Iris pigment epithelial cell (primary cell): Measurements from ENCODE around the gene GALNS.
"Not testable (repeated sequence)": the region's sequence is repeated elsewhere in the genome, so short reads cannot be mapped to it uniquely, and the experiment has no call there.

Experiments
- DNase-seq: peaks from one replicate; pipeline ENCODE4 v3.0.0-alpha.2; 2011; ENCODE audit warnings: low read depth

The GALNS gene

DNA sequence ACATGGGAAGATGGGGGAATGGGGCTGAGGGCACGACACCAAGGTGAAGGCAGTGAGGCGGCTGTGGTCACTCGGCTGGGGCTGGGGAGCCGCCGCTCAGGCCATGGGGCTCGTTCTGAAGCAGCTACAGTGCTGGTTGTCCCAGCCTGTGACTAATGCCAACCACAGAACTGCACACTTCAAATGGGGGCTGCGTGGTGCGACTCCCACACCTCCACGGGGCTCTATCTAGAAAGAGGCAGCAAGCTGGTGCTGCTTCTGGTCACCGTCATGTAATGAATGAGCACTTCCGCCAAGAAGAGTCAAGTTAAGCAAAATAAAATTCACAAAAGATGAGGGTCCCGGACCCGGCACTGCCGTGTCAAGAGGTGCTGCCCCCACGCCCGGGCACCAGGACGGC, 20.0 kb downstream of the GALNS start:
- DNase-seq, result no peak

DNA sequence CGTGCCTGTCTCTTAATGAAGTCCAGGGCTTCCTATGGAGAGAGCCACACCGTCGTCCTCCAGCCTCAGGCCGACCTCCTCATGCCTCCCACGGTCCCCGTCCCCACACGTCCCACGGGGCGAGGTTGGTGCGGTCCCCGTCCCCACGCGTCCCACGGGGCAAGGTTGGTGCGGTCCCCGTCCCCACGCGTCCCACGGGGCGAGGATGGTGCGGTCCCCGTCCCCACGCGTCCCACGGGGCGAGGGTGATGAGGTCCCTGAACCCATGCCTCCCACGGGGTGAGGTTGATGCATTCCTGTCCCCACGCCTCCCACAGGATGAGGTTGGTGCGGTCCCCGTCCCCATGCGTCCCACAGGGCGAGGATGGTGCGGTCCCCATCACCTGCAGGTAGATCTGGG, 20.9 kb downstream of the GALNS start:
- DNase-seq, result no peak

DNA sequence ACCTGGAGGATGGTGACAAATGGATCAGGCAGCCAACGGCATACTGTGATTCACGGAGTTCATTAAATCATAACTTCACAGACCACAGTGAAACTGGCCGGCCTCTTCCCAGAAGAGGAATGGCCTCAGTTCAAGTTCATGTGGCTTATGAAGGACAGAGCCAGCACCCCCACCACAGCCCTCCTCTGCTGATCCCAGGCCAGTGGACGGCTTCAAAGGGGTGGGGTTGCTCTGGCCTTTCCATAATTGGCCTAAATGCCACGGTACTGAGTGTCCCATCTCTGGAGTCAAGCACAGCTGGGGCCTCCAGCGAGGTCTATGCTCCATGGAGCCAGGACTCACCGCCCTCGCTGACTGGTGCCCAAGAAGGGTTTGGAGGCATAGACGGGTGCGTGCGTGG, 21.4 kb downstream of the GALNS start:
- no peak for DNase-seq

DNA sequence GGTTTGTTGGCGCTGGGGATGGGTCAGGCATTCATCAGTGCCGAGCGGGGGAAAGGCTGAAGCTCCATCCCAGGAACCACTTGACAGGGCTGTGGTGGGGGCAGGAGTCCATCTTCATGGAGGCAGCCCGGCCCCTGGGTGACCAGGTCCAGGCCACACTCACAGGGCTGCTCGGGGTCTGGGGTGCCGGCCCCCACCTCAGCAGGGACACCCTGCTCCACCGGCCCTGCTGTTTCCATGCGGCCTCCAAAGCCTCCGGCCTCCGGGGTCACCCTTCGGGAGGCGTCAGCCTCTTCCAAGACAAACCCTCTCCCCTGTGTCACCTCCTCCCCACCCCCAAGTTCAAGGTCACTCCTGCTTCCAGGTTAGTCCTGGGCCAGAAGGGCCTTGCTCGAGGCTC, 22.1 kb downstream of the GALNS start:
- no peak for DNase-seq

DNA sequence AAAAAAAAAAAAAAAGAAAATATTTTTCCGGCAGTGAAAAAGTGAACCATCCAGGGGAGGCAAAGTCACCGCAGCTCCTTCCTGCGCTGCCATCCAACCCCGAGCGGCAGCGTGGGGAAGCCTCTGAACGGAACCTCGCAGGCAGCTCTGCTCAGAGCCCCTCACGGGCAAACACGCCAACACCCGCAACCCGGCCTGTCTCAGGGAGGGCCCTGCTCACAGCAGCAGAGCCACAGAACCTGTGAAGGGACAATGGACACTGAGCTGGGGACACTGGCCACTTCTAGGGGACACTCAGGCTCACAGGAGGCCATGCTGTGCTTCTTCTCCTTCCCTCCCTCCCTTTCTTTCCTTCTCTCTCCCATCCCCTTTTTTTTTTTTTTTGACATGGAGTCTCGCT, 23.7 kb downstream of the GALNS start:
- no peak for DNase-seq

DNA sequence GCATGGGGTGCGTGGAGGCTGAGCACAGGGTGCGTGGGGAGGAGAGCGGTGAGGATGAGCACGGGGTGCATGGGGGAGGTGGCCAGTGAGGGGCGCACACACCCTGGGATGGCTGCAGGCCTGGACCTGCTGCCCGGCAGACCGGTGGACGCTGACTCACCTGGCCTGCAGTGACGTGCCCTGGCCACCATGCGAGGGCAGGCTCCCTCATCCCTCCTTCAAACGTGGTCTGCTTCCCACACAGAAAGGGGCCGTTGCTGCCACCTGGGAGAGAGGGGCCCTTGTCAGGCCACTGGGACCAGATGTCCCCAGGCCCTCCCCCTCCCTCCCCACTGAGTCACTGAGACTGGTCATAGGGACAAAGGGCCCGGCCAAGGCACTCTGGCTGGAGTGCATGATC, 24.9 kb downstream of the GALNS start:
- no peak for DNase-seq

DNA sequence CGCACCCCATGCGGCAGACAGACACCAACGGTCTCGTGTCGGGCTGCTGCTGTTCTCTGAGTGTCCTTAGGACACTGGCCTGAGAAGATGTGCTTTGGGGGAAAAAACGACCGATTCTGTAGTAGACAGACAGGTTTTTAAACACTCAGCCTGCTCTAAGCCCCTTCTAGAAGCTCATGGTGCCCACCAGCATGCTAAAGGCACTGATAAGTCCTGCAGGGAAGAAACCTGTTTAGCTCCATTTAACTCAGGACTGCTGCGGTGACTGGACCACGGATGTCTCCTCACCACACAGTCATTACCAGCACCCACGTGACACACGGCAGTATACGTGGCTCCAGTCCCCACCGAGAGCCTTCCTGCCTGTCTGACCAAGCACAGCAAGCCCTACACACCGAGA, 26.0 kb downstream of the GALNS start:
- DNase-seq, result no peak

DNA sequence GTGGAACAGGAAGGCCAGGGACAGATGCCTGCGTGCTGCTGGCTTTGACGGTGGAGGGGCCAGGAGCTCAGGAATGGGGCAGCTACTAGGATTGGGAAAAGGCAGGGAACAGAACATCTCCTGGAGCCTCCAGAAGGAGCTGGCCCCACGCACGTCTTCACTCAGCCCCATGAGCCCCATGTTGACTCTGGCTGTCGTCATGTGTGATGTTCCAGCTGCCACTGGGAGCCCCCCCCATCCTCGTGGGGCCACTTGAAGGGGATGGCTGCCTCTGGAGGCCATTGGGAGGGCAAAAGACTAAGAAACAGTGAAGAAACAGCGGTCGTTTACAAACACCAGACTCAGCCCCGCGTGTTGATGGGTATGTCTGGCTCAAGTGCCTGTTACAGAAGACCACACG, 26.5 kb downstream of the GALNS start:
- no peak for DNase-seq

DNA sequence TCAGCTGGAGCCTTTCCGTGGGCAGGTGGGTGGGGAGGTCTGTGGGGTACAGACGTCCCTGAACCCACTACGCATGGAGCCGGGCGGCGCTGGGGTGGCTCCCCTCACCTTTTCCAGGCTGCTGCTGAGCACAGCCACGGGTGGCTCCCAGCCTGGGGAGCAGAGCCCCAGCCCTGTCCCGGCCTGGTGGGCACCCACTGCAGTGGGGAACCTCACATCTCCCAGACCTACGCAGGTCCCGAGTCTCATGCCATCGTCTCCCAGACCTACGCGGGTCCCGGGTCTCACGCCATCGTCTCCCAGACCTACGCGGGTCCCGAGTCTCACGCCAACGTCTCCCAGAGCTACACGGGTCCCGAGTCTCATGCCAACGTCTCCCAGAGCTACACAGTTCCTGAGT, 28.0 kb downstream of the GALNS start:
- DNase-seq, result no peak

DNA sequence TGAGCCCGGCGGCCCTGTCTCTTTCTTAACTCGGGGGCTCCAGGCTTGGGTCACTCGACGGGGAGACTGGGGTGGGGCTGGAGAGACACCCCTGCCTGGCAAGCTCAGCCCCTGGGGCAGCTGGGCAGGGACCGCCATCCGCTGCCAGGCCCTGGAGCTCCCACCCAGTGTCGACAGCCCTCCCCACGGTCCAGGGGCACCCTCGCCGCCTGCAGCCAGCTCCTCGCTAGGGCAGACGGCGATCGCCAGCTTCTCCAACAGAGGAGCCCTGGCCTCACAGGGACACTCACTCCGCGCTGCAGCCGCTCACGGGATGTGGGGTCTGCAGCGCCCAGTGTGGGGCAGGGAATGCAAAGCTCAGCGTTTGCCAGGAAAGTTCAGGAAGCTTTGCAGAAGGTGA, 29.0 kb downstream of the GALNS start:
- no peak for DNase-seq

DNA sequence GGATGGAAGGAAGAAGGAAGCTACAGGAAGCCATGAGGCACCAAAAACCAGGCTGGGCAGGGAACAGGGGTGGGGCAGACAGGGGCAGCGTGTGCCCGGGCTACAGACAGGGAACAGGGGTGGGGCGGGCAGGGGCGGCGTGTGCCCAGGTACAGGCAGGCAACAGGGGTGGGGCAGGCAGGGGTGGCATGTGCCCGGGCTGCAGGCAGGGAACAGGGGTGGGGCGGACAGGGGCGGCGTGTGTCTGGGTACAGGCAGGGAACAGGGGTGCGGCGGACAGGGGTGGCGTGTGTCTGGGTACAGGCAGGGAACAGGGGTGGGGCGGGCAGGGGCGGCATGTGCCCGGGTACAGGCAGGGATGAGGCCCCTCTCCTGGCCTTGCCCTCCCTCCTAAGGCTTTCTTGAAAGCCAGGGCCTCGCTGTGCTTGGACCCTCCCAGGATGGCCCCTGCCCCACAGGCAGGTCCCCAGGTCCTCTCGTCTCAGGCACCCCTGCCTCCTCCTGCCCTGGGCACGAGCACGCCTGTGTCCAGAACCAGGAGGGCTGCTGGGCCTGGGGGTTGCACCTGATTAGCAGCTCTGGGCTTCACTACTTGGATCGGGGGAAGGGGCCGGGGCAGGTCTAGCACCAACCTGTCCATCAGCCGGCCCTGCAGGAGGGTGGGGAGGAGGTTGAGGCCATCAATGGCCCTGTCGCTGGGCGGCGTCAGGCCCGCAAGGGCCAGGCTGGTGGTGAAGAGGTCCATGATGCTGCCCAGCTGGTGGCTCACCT, 30.5 kb downstream of the GALNS start:
- DNase-seq, result no peak

DNA sequence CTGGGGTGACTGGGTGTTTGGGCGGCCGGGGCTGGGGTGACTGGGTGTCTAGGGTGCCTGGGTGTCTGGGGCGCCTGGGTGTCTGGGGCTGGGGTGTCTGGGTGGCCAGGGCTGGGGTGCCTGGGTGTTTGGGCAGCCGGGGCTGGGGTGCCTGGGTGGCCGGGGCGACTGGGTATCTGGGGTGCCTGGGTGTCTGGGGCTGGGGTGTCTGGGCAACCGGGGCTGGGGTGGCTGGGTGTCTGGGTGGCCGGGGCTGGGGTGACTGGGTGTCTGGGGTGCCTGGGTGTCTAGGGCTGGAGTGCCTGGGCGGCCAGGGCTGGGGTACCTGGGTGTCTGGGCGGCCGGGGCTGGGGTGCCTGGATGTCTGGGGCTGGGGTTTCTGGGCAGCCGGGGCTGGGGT, 31.6 kb downstream of the GALNS start:
- no peak for DNase-seq

DNA sequence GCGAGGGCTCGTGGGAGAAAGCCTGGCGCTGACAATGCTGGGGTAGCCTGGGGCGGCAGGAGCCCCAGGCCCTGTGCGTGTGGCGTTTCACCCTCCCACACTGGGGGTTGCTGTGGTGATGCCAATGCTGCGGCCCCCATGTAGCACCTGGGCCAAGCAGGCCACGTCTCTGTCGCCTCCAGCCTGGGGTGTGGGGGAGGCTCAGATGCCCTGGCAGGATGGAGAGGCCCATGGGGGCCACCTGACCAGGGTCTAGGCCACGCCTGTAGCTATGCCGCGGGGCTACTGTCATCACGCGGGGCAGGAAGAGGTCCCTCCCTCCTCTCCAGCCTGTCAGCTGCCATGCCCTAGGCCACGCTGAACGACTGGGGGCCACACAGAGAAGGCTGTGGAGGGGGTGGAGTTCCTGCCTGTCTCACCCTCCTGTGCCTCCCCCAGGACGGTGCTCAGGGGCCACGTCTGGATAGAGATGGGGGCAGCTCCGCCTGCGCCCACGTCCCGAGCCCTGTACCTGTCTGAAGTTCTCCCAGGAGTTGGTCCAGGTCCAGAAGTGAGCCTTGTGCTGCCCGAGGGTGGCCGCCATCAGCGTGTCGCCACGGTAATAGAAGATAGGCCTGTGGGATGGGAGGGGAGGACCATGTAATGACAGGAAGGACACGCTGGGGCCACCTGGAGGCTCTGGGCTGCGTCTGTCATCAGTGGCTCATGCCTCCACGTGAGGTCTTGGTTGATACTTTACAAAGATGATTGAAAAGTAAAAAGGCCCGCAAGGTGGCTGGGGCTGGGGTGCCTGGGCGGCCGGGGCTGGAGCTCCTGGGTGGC, 32.3 kb downstream of the GALNS start:
- no peak for DNase-seq

DNA sequence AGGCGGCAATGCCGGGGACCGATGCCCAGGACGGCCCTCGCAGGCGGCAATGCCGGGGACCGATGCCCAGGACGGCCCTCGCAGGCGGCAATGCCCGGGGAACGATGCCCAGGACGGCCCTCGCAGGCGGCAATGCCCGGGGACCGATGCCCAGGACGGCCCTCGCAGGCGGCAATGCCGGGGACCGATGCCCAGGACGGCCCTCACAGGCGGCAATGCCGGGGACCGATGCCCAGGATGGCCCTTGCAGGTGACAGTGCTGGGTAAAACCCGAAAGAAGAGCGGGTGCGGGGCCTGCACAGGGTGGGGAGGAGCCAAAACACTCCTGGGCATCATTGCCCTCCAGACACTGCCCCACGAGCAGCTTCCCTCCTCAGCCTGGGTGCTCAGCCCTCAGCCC, 33.1 kb downstream of the GALNS start:
- not testable (repeated sequence) for DNase-seq

DNA sequence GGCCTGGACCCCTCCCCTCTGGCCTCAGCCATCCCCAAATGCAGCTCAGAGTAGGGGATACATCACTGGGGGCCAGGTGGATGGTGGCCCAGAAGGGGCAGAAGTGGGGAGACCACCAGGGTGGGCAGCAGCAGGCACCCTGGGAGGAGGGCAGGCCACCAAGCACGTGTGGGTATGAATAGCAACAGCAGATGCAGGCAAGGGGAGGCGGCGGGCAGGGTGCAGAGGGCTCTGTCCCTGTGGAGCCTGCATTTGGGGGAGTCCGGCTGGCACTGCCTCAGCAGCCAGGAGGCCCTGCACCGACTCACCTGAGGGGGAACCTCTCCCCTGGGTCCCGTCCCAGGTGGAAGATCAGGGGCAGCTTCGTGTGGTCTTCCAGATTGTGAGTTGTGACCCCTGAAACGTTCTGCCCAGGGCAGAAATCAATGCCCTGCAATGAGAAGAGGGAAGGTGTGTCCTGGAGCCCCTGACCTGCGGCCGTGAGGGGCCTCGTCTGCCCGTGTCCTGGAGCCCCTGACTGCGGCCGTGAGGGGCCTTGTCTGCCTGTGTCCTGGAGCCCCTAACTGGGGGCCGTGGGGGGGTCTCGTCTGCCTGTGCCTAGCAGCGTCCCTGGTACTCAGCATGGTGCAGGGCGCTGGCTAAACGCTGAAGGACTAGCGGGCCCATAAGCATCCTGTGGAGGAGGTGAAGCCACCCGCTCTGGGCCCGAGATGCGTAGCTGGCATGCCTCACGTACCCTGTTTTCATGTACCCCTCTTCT, 34.3 kb downstream of the GALNS start:
- no peak for DNase-seq

DNA sequence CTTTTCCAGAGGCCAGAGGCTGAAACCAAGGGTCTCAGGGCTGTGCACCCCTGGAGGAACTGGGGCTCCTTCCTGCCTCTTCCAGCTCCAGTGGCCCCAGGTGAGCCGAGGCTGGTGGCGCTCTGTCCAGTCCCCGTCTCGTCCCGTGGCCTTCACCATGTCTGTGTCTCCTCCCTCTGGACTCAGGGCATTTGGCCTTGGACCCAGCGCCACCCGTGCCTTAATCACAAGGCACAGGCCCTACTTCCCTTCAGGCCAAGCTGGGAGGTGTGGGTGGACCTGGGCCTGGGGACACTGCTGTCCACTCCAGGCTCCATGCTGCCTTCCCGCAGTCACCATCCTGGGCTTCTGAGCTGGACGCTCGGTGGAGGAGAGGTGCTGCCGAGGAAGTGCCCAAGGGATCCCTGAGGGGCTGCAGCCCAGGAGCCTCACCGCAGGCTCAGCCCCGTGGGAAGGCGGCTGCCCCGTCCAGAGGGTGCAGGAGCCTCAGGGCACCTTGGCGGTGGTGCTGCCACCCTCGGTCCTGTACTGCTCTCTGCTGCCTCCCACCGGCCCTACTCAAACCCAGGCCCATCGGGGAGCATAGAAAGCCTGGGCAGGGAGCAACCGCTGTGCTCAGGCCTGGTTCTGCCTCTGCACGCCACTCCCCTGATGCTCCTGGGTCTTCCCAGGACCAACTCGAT, 35.4 kb downstream of the GALNS start:
- no peak for DNase-seq

DNA sequence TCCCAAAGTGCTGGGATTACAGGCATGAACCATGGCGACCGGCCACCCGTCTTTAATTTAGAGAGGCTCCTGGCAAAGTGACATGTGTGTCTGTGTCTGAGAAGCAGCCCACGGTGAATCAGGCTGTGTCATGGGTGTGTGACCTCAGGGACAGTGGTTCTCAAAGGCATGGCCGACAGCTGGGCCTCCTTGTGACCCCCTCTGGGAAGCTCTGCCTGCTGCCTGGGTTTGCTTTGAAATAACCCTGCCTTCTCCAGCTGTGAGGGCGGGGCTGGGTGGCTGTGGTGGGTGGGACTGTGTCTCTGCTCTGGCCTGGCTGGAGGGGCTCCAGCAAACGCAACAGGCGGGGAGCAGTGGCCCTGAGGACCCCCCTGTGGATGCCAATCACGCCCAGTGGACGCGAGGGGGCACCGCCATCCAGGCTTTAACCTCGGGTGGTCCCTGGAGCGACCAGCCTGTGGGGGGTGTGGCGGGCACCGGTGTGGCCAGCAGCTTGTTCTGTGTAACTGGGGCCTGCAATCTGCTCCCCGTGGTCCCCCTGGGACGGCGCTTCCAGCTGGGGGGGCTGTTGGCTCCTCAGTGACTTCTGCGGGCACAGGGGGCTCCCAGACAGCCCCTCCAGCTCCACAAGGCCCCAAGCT, 36.2 kb downstream of the GALNS start:
- DNase-seq, result no peak

DNA sequence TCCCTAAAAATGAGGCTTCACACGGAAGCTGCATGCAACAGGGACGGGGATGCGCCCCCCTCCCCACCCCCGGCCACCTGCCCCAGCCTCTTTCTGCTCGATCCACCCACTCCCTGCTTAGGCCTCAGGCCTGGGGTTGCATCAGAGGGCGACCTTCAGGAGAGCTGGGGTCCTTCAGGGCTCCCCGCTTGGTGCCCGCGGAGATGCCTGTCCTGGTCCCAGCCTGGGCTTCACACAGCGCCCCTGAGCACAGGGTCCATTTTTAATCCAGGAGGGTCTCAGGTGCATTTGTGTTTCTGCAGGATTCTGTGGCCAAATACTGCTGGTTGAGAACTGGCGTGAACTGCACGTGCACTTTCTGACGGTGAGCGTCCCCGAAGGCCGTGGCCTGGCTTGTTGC, 37.6 kb downstream of the GALNS start:
- DNase-seq, result no peak

DNA sequence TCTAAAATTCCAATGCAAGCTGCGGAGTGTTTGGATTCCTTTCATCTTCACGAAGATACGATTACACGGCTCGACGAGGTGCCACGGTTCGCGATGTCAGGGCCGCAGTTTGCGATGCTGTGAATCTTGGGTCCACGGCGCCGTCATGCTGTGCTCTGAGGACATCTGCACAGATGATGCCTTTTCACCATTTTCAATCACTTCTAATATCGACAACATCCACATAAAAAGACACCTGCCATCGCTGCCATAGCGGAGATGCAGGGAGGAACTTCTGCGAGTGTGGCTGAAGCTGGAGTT, 38.2 kb downstream of the GALNS start:
- DNase-seq, result no peak

DNA sequence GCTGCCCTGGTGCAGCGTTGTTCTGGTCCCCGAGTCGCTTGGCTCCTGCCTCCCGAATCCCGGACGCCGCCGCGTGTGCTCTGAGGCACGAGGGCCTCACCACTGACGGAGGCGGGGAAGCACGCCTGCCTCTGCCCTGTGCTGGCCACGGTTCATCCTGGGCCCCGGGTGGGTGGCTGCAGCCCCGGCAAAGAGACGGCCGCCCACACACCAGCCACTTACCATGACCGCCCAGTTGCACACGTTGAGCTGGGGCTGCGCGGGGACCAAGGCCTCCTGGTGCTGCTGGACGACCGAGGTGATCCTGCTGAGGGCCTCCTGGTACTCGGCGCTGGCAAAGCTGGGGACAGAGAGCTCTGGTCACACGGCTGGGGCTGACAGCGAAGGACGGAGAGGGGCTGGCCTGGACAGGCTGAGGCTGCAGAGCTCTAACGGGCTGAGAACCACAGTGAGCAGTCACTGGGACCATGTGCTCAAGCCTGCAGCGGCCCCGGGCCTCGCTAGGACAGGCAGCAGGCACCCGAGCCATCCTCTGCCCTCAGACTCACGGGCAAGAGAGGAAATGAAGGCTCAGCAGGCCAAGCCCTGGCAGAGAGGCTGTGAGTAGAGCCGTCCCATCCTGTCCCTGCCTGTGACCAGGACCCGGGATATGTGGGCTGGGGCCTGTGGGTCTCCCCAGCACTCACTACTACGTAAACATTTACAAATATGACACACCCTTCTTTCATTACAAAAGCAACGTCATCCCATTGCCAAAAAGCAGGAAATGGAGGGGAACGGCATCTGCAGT, 38.8 kb downstream of the GALNS start:
- DNase-seq, result peak; percentile 34
